Measurements from ENCODE around the gene AIFM1.

AIFM1 gene

GRCh38 chrX:130080791-130081367, 84.8 kb downstream of the AIFM1 start:
- TF ChIP-seq POLR2A (IDR thresholded peaks at IDR 0.05; ENCODE audit: extremely low read depth, insufficient read length) (no peak), MYC (IDR thresholded peaks at IDR 0.05; ENCODE audit: low read depth, low read length) (no peak), MAX (IDR thresholded peaks at IDR 0.05; ENCODE audit: low read depth, low read length) (no peak)
- TF ChIP-seq, protein P1, sequence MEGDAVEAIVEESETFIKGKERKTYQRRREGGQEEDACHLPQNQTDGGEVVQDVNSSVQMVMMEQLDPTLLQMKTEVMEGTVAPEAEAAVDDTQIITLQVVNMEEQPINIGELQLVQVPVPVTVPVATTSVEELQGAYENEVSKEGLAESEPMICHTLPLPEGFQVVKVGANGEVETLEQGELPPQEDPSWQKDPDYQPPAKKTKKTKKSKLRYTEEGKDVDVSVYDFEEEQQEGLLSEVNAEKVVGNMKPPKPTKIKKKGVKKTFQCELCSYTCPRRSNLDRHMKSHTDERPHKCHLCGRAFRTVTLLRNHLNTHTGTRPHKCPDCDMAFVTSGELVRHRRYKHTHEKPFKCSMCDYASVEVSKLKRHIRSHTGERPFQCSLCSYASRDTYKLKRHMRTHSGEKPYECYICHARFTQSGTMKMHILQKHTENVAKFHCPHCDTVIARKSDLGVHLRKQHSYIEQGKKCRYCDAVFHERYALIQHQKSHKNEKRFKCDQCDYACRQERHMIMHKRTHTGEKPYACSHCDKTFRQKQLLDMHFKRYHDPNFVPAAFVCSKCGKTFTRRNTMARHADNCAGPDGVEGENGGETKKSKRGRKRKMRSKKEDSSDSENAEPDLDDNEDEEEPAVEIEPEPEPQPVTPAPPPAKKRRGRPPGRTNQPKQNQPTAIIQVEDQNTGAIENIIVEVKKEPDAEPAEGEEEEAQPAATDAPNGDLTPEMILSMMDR (IDR thresholded peaks at IDR 0.05; ENCODE audit: low read depth, low read length), result no peak
- H3K4me3 ChIP-seq (ENCODE audit: low read depth, low read length), result no peak overlapping the region
- no peak for DNase-seq (ENCODE audit: low read depth)

DNA sequence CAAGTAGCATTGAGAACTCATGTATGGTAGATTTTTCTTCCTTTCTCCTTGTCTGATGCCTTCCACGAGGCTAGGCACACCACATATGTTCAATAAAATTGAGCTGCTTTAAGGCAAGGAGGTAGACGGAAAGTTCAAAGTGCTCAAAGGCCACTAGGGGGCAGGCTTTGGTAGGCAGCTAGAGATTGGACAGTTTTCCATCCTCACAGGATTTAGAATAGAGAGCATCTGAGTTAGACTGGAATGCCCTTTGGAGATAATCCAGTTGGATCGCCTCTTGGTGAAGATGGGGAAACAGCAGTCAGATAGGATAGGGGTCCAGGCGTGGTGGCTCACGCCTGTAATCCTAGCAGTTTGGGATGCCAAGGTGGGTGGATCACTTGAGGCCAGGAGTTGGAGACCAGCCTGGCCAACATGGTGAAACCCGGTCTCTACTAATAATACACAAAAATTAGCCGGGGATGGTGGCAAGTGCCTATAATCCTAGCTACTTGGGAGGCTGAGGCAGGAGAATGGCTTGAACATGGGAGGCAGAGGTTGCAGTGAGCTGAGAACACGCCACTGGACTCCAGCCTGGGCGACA, 85.7 kb downstream of the AIFM1 start:
- DNase-seq (ENCODE audit: low read depth), result peak; percentile 72
- no peak overlapping the region for H3K4me3 ChIP-seq (ENCODE audit: low read depth, low read length)
- TF ChIP-seq, protein P1 (IDR thresholded peaks at IDR 0.05; ENCODE audit: low read depth, low read length), result peak; percentile 65
- TF ChIP-seq MAX (IDR thresholded peaks at IDR 0.05; ENCODE audit: low read depth, low read length) (0 out of 2 replicates have a peak, but pooled peaks have one; percentile 4), MYC (IDR thresholded peaks at IDR 0.05; ENCODE audit: low read depth, low read length) (no peak; the same call in 1 of the 2 replicates), POLR2A (IDR thresholded peaks at IDR 0.05; ENCODE audit: extremely low read depth, insufficient read length) (no peak)
